HL-60 (cell line): ENCODE measurements around the gene TRAP1.

Experiments used
- CTCF ChIP-seq: IDR thresholded peaks from one replicate; pipeline ENCODE4 v1.5.1; 2011; ENCODE audit warnings: low read length, control low read depth, inconsistent platforms; ENCODE audit not compliant: insufficient read depth
- GABPA ChIP-seq: IDR thresholded peaks from 2 replicates; pipeline ENCODE4 v1.6.1; 2012; ENCODE audit warnings: low read depth
- POLR2AphosphoS5 ChIP-seq: IDR thresholded peaks from 2 replicates; pipeline ENCODE4 v1.6.1; 2012; ENCODE audit warnings: low read depth

- TF ChIP-seq POLR2AphosphoS5 (no peak), CTCF (no peak), GABPA (no peak)
Observed at GRCh38 chr16:3608069-3608468, 109.3 kb downstream of the TRAP1 start.
